Activated CD8-positive, alpha-beta memory T cell treated with anti-CD3 and anti-CD28 coated beads, Interleukin-2, amount 50 U/mL, for 1 hour (primary cell): ENCODE results near the gene CTNNA1.
"Not testable (repeated sequence)": the region's sequence is repeated elsewhere in the genome, so short reads cannot be mapped to it uniquely, and the experiment has no call there.

ENCODE experiments used
- DNase-seq: peaks from one replicate; pipeline ENCODE4 v3.0.0-alpha.2; 2020; ENCODE audit errors: extremely low read depth

Gene CTNNA1, protein sequence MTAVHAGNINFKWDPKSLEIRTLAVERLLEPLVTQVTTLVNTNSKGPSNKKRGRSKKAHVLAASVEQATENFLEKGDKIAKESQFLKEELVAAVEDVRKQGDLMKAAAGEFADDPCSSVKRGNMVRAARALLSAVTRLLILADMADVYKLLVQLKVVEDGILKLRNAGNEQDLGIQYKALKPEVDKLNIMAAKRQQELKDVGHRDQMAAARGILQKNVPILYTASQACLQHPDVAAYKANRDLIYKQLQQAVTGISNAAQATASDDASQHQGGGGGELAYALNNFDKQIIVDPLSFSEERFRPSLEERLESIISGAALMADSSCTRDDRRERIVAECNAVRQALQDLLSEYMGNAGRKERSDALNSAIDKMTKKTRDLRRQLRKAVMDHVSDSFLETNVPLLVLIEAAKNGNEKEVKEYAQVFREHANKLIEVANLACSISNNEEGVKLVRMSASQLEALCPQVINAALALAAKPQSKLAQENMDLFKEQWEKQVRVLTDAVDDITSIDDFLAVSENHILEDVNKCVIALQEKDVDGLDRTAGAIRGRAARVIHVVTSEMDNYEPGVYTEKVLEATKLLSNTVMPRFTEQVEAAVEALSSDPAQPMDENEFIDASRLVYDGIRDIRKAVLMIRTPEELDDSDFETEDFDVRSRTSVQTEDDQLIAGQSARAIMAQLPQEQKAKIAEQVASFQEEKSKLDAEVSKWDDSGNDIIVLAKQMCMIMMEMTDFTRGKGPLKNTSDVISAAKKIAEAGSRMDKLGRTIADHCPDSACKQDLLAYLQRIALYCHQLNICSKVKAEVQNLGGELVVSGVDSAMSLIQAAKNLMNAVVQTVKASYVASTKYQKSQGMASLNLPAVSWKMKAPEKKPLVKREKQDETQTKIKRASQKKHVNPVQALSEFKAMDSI

DNA sequence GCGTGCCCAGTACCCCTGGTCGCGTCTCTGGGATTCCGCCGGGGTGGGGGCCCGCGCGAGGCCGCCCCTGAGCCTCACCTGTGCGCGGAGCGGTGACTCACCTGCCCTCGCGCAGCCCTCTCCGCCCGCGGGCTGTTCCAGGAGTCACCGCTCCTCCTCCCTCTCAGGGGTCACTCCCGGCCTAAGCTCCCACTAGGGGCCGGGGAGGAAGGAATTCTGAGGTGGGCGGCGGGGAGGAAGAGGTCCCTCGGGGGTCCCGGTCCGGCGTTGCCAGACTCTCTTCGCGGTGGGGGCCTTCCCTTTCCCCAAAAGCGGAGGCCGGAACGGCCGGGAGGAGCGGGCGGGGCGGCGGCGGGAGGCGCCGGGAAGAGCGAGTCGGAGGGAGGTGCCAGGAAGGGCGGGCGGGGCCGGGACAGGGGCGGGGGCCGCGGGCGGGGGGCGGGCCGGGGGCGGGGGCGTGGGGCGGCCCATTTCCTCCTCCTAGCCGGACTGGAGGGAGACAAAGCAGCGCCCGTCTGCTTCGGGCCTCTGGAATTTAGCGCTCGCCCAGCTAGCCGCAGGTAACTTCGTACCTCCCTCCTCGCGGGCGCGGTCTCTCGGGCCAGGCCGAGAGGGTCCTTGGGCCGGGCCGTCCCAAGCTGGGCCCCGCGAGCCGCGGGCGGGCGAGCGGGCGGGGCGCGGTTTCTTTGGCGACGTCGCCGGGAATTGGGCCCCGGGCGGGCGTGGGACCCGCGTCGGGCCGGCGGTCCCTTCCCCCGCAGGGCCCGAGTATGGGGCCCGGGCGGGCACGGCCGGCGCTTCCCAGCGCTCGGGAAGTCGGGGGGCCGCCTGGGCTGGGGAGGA, at the start of gene CTNNA1:
Gene CTNNA1 (plus strand): TSS at position 475 of the 843 bp plus-strand sequence. CDS start 28,500 bp downstream, outside the sequence.
- DNase-seq, result no peak

DNA sequence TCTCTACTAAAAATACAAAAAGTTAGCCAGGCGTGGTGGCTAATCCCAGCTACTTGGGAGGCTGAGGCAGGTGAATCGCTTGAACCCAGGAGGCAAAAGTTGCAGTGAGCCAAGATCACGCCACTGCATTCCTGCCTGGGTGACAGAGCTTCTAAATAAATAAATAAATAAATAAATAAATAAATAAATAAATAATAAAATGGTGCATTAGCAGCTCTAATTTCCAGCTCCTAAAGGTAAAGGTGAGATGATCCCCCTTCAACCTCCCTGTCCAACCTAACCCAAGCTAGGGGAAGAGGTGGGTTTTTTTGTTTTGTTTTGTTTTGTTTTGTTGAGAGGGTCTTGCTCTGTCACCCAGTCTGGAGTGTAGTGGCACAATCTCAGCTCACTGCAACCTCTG, 49.4 kb upstream of the CTNNA1 start:
- DNase-seq, result not testable (repeated sequence)

GRCh38 chr5:138705007-138705406, 48.2 kb upstream of the CTNNA1 start:
- no peak for DNase-seq

DNA sequence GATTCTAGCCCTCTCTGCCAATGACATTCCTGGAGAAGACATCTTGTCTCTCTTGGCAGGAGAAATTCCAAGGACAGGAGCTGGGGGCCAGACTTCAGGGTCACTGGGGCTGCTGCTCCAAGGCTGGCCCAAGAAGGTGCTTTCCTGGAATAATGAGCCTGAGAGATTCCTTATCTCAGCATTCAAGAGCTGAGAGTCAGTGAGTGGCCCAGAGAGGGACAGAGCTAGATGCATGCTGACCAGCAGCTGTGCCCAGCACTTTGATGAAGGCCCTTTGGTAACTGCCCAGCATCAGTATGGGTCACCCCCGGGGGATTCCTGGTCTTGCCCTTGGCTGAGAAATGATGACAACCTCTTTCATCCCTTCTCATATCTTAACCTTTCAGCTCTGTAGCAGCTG, 47.7 kb upstream of the CTNNA1 start:
- no peak for DNase-seq

GRCh38 chr5:138706655-138707480, 46.4 kb upstream of the CTNNA1 start:
- no peak for DNase-seq

DNA sequence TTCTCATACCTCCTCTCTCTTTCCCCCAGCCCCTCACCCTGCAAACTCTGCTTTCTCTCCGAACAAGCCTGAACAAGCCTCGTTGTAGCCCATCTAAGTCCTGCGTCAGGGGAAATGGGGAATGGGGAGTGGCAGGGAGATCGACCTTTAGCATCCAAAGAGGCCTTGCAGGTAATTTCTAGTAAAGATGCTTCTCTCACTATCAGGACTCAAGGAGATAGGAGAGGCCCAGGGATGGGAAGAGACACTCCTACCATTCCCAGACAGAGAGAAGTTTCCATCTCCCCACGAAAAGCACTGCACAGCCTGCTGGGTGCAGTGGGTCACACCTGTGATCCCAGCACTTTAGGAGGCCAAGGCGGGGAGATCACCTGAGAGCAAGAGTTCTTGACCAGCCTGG, 44.4 kb upstream of the CTNNA1 start:
- no peak for DNase-seq

DNA sequence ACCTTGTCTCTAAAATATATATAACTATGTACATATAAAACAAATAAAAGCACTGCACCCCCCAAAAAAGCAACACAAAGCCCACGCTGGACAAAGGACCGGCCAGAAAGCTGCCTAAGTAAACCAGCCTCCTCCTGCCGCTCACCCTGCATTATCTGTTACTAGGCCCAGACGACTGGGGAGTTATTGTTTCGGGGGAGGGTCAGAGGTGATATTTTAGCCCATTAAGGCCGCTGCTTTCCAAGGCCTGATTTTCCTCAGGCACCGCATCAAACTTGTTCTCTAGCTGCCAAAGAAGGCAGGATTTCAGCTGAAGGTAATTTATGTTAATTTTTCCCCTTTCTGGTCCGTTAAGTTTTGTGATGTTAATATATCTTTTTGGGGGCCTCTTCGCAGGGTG, 44.0 kb upstream of the CTNNA1 start:
- no peak for DNase-seq

- no peak for DNase-seq
Measured at GRCh38 chr5:138711087-138711486, 42.1 kb upstream of the CTNNA1 start.

DNA sequence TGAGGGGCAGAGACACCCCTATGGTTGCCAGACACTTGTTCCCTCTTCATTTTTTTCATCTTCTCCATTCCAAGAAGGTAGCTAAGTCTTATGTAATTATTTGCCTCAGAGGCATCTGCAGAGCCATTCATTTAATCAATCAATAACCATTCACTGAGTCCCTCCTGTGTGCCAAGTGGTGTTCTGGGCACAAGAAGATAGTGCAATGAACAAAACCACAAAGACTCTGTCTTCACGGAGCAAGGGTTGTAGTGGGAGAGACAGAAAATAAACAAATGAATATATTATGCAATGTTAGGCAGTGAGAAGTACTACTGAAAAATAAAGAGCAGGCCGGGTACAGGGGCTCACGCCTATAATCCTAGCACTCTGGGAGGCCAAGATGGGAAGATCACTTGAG, 41.4 kb upstream of the CTNNA1 start:
- DNase-seq, result no peak

- no peak for DNase-seq
Measured at GRCh38 chr5:138712324-138712723, 40.9 kb upstream of the CTNNA1 start.

GRCh38 chr5:138712791-138713190, 40.4 kb upstream of the CTNNA1 start:
- no peak for DNase-seq

DNA sequence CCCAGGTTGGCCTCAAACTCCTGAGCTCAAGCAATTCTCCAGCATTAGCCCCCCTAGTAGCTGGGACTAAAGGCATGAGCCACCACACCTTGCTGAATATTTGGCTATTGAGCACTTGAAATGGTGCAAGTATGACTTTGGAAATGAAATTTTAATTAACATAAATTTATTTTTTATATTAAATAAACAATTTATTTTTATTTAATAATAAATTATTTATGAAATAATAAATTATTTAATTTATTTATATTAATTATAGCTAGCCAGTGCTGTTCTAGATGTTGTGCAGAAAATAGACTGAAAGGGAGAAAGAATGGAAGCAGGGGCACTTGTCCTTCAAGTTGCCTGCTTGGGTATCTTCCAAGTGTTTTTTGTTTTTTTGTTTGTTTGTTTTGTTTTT, 40.0 kb upstream of the CTNNA1 start:
- DNase-seq, result no peak

GRCh38 chr5:138714694-138715093, 38.5 kb upstream of the CTNNA1 start:
- no peak for DNase-seq

- not testable (repeated sequence) for DNase-seq
Measured at GRCh38 chr5:138715931-138716432, 37.2 kb upstream of the CTNNA1 start.

GRCh38 chr5:138716456-138716924, 36.7 kb upstream of the CTNNA1 start:
- DNase-seq, result no peak

- no peak for DNase-seq
Measured at GRCh38 chr5:138717399-138717798, 35.8 kb upstream of the CTNNA1 start.

GRCh38 chr5:138719811-138720210, 33.4 kb upstream of the CTNNA1 start:
- no peak for DNase-seq

DNA sequence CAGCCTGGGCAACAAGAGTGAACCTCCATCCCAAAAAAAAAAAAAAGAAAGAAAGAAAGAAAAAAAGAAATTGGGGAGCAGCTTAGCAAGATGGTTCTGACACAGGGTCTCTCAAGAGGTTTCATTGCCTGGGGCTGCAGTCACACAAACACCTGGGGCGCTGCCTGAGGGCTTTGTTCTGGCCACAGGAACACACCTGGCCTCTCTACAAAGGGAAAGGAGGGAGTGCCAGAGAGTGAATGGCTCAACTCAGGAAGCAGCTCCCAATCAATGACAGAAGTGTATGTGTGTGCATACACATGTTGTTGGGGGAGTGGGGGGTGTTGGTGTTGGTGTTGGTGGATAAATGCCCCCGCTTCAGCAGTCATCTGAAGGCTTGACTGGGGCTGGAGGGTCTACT, 32.4 kb upstream of the CTNNA1 start:
- no peak for DNase-seq

DNA sequence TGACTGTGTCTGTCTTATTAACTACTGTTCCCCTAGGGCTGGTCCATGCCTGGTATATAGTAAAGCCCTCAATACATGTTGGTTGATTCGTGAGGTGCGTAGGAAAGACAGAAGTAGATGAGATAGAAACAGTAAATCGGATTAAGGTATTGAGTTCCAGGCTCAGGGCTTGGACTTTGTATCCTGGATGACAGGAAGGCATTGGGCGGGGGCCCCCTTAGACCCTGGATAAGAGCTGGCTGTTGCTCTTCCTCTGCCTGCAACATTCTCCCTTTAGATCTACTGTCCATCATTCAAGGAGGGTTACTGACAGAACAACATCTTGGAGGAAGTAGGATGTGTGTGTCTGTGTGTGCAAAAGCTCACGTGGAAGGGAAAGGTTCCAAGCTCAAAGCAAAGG, 31.2 kb upstream of the CTNNA1 start:
- no peak for DNase-seq

GRCh38 chr5:138722544-138723177, 30.6 kb upstream of the CTNNA1 start:
- no peak for DNase-seq
